HEK293 (cell line): ENCODE results near the gene MLEC.
A peak's percentile ranks its signal among the peaks of the same experiment; 100 is the strongest.

Experiments used
- CTCF ChIA-PET: fragments of 350-600 bp; formaldehyde crosslinking; extraction: SDS; loops from one replicate; lab custom pipeline; 2021; ENCODE audit warnings: antibody characterized with exemption; lab: Yijun Ruan, JAX
- POLR2A ChIA-PET: fragments of 300-600 bp; formaldehyde crosslinking; extraction: SDS; loops from one replicate; lab custom pipeline; 2020; ENCODE audit warnings: antibody characterized with exemption, inconsistent platforms; lab: Yijun Ruan, JAX
- H3K27ac ChIP-seq: fragments of 200-500 bp; sonication (Bioruptor generic); 2 replicates; pipeline ENCODE4 v1.5.1; 2014; ENCODE audit warnings: low read depth, low read length, control low read depth, inconsistent platforms; ENCODE audit errors: extremely low read depth
- H3K36me3 ChIP-seq, 2 experiments: fragments of 200-500 bp in 1 of 2; sonication (Bioruptor generic) in 1 of 2; 1 replicate in 1 of 2; 2 replicates in 1 of 2; pipeline ENCODE4 v1.5.1; 2014 to 2017; ENCODE audit warnings: inconsistent platforms in 2 of 2, low read length in 2 of 2; ENCODE audit not compliant: control insufficient read depth in 2 of 2, insufficient read depth in 1 of 2
- H3K4me1 ChIP-seq: fragments of 200-500 bp; sonication (Bioruptor generic); 2 replicates; pipeline ENCODE4 v1.5.1; 2014; ENCODE audit warnings: mild to moderate bottlenecking, low read length, inconsistent platforms; ENCODE audit not compliant: control insufficient read depth, insufficient read depth
- H3K4me3 ChIP-seq: 2 replicates; pipeline ENCODE4 v1.5.1; 2011; ENCODE audit warnings: low read depth, mild to moderate bottlenecking, control low read depth, low read length, moderate library complexity
- H3K9me3 ChIP-seq: fragments of 200-500 bp; sonication (Bioruptor generic); 2 replicates; pipeline ENCODE4 v1.5.1; 2014; ENCODE audit warnings: low read depth, low read length, inconsistent platforms; ENCODE audit not compliant: control insufficient read depth, insufficient read depth
- ELK4 ChIP-seq: IDR thresholded peaks from 2 replicates; pipeline ENCODE4 v1.6.1; 2011; ENCODE audit warnings: mild to moderate bottlenecking, low read depth, low read length, borderline replicate concordance
- FEZF1 ChIP-seq: fragments of 450-650 bp; formaldehyde crosslinking; IDR thresholded peaks from 2 replicates; pipeline ENCODE4 v1.5.1; 2016; ENCODE audit warnings: missing biosample characterization, missing genetic modification characterization
- HIC1 ChIP-seq: fragments of 450-650 bp; formaldehyde crosslinking; IDR thresholded peaks from 2 replicates; pipeline ENCODE4 v1.5.1; 2016; ENCODE audit warnings: missing biosample characterization, missing genetic modification characterization
- KLF16 ChIP-seq: fragments of 450-650 bp; formaldehyde crosslinking; IDR thresholded peaks from 2 replicates; pipeline ENCODE4 v1.5.1; 2017; ENCODE audit warnings: missing biosample characterization, missing genetic modification characterization
- KLF8 ChIP-seq: fragments of 450-650 bp; formaldehyde crosslinking; IDR thresholded peaks from 2 replicates; pipeline ENCODE4 v1.5.1; 2016; ENCODE audit warnings: missing biosample characterization, missing genetic modification characterization
- OSR2 ChIP-seq: fragments of 450-650 bp; formaldehyde crosslinking; IDR thresholded peaks from 2 replicates; pipeline ENCODE4 v1.5.1; 2016; ENCODE audit warnings: missing biosample characterization, missing genetic modification characterization
- OVOL3 ChIP-seq: fragments of 450-650 bp; formaldehyde crosslinking; IDR thresholded peaks from 2 replicates; pipeline ENCODE4 v1.5.1; 2016; ENCODE audit warnings: missing biosample characterization, missing genetic modification characterization
- PRDM1 ChIP-seq: fragments of 450-650 bp; formaldehyde crosslinking; IDR thresholded peaks from 2 replicates; pipeline ENCODE4; 2016; ENCODE audit warnings: missing biosample characterization, missing genetic modification characterization
- RBAK ChIP-seq: fragments of 450-650 bp; formaldehyde crosslinking; IDR thresholded peaks from 2 replicates; pipeline ENCODE4 v1.5.1; 2016; ENCODE audit warnings: missing biosample characterization, missing genetic modification characterization
- SP3 ChIP-seq: fragments of 450-650 bp; formaldehyde crosslinking; IDR thresholded peaks from 2 replicates; pipeline ENCODE4 v1.5.1; 2016; ENCODE audit warnings: missing biosample characterization, missing genetic modification characterization
- SP7 ChIP-seq: fragments of 450-650 bp; formaldehyde crosslinking; IDR thresholded peaks from 2 replicates; pipeline ENCODE4 v1.5.1; 2016; ENCODE audit warnings: missing biosample characterization, missing genetic modification characterization
- TSHZ1 ChIP-seq: fragments of 450-650 bp; formaldehyde crosslinking; IDR thresholded peaks from 2 replicates; pipeline ENCODE4 v1.5.1; 2016; ENCODE audit warnings: missing biosample characterization, missing genetic modification characterization, borderline replicate concordance
- WT1 ChIP-seq: fragments of 450-650 bp; formaldehyde crosslinking; IDR thresholded peaks from 2 replicates; pipeline ENCODE4 v1.5.1; 2016; ENCODE audit warnings: missing biosample characterization, missing genetic modification characterization
- YY2 ChIP-seq: fragments of 450-650 bp; formaldehyde crosslinking; IDR thresholded peaks from 2 replicates; pipeline ENCODE4 v1.5.1; 2016; ENCODE audit warnings: missing biosample characterization, missing genetic modification characterization
- ZBTB1 ChIP-seq: fragments of 450-650 bp; formaldehyde crosslinking; IDR thresholded peaks from 2 replicates; pipeline ENCODE4 v1.5.1; 2016; ENCODE audit warnings: missing biosample characterization, missing genetic modification characterization
- ZBTB26 ChIP-seq: fragments of 450-650 bp; formaldehyde crosslinking; optimal IDR thresholded peaks from 2 replicates; pipeline ENCODE3; 2016; ENCODE audit warnings: missing biosample characterization, mild to moderate bottlenecking, missing genetic modification characterization
- ZNF175 ChIP-seq: fragments of 450-650 bp; formaldehyde crosslinking; IDR thresholded peaks from 2 replicates; pipeline ENCODE4 v1.5.1; 2016; ENCODE audit warnings: missing biosample characterization, missing genetic modification characterization
- ZNF311 ChIP-seq: fragments of 450-650 bp; formaldehyde crosslinking; IDR thresholded peaks from 2 replicates; pipeline ENCODE4 v1.5.1; 2017; ENCODE audit warnings: missing biosample characterization, missing genetic modification characterization, borderline replicate concordance
- ZNF426 ChIP-seq: fragments of 450-650 bp; formaldehyde crosslinking; IDR thresholded peaks from 2 replicates; pipeline ENCODE4 v1.5.1; 2017; ENCODE audit warnings: missing biosample characterization, missing genetic modification characterization, mild to moderate bottlenecking, inconsistent platforms, moderate library complexity
- ZNF530 ChIP-seq: fragments of 450-650 bp; formaldehyde crosslinking; IDR thresholded peaks from 2 replicates; pipeline ENCODE4 v1.5.1; 2016; ENCODE audit warnings: low read depth, missing biosample characterization, missing genetic modification characterization
- ZNF600 ChIP-seq: fragments of 450-650 bp; formaldehyde crosslinking; IDR thresholded peaks from 2 replicates; pipeline ENCODE4 v1.5.1; 2016; ENCODE audit warnings: missing biosample characterization, missing genetic modification characterization
- ZNF660 ChIP-seq: fragments of 450-650 bp; IDR thresholded peaks from 2 replicates; pipeline ENCODE4 v1.5.1; 2018; ENCODE audit warnings: missing biosample characterization, mild to moderate bottlenecking, missing genetic modification characterization
- ZNF704 ChIP-seq: fragments of 450-650 bp; formaldehyde crosslinking; IDR thresholded peaks from 2 replicates; pipeline ENCODE4 v1.5.1; 2016; ENCODE audit warnings: missing biosample characterization, missing genetic modification characterization
- ZSCAN16 ChIP-seq: fragments of 450-650 bp; formaldehyde crosslinking; IDR thresholded peaks from 2 replicates; pipeline ENCODE4 v1.5.1; 2016; ENCODE audit warnings: missing biosample characterization, missing genetic modification characterization

Gene MLEC

GRCh38 chr12:120692524-120693033 is 5.6 kb downstream of the MLEC start:
- Histone ChIP-seq H3K9me3 (no peaks in the 10 kb centered on the region), H3K4me1 (peaks cover 14% of the 10 kb centered on the region), H3K4me3 (no peak overlapping the region)
- POLR2A ChIA-PET = interaction anchor here (0.6 kb wide), 1 partner anchor 1191 kb away, joined by 3 read pairs; no protein-coding TSS in a partner anchor
- CTCF ChIA-PET = interaction anchor here (1.2 kb wide), 1 partner anchor 44 kb away, joined by 4 read pairs; no protein-coding TSS in a partner anchor
- TF ChIP-seq ZBTB26 (tag by site-specific recombination) (no peak), ZSCAN16 (tag by site-specific recombination) (peak; percentile 20; the same call in 1 of the 2 replicates), ELK4 (no peak), FEZF1 (tag by site-specific recombination) (0 out of 2 replicates have a peak, but pooled peaks have one; percentile 9), RBAK (tag by site-specific recombination) (no peak), OVOL3 (tag by site-specific recombination) (0 out of 2 replicates have a peak, but pooled peaks have one; percentile 50), ZNF311 (tag by site-specific recombination) (no peak), ZNF600 (tag by site-specific recombination) (0 out of 2 replicates have a peak, but pooled peaks have one; percentile 28), ZNF704 (tag by site-specific recombination) (no peak), SP7 (tag by site-specific recombination) (0 out of 2 replicates have a peak, but pooled peaks have one; percentile 21), ZNF530 (no peak), PRDM1 (tag by site-specific recombination) (0 out of 2 replicates have a peak, but pooled peaks have one; percentile 12), SP3 (no peak), ZNF426 (tag by site-specific recombination) (no peak), ZNF660 (tag by site-specific recombination) (peak; percentile 72; the same call in 1 of the 2 replicates), WT1 (0 out of 2 replicates have a peak, but pooled peaks have one; percentile 15), ZBTB1 (tag by site-specific recombination) (no peak), ZNF175 (tag by site-specific recombination) (no peak), OSR2 (tag by site-specific recombination) (peak; percentile 67; the same call in 1 of the 2 replicates)
- TF ChIP-seq, all 188 proteins: peak for 9
- H3K27ac ChIP-seq = no peak overlapping the region; the same call in 1 of the 2 replicates
- peaks cover 33 to 47% of the 10 kb centered on the region in 2 experiments for H3K36me3 ChIP-seq

GRCh38 chr12:120693848-120694247 is 6.9 kb downstream of the MLEC start:
- Histone ChIP-seq H3K4me1 (peaks cover 13% of the 10 kb centered on the region), H3K36me3 (peaks cover 37 to 59% of the 10 kb centered on the region in 2 experiments), H3K9me3 (no peaks in the 10 kb centered on the region), H3K4me3 (no peak overlapping the region), H3K27ac (no peak overlapping the region)
- ChIA-PET CTCF (interaction anchor here (0.8 to 0.9 kb wide), 2 partner anchors 15 to 59 kb away, joined by 3 to 5 read pairs; no protein-coding TSS in a partner anchor), POLR2A (no interaction called here)
- TF ChIP-seq KLF8 = no peak
- TF ChIP-seq YY2 (tag by site-specific recombination) = no peak
- TF ChIP-seq TSHZ1 (tag by site-specific recombination) = no peak
- no peak for TF ChIP-seq HIC1 (tag by site-specific recombination)
- no peak for TF ChIP-seq KLF16 (tag by site-specific recombination)
- TF ChIP-seq ELK4 = no peak
